ENCODE results near the gene ZNF57. TPM values are rescaled to one million over a fixed set of nuclear protein-coding genes. Genes with fewer than 3 reads are reported as not detected.
"Not testable (repeated sequence)": the region's sequence is repeated elsewhere in the genome, so short reads cannot be mapped to it uniquely, and the experiment has no call there.

Gene ZNF57
- total and polyA plus RNA-seq, 7 donors: 1.4 to 16.8 (median 6.1) TPM

- TF ChIP-seq POLR2A (IDR thresholded peaks at IDR 0.05): no peak
- no peak for TF ChIP-seq EP300 (IDR thresholded peaks at IDR 0.05)
- no peak for TF ChIP-seq POLR2AphosphoS5 (IDR thresholded peaks at IDR 0.05)
- no peak for TF ChIP-seq CTCF (IDR thresholded peaks at IDR 0.05)
- 88 to 91% methylated on average over 14 of the region's 14 CpGs for WGBS, 2 donors
- Histone ChIP-seq H3K27ac (no peak overlapping the region), H3K4me1 (peaks cover 0 to 4% (median 0%) of the 10 kb centered on the region in 4 donors), H3K36me3 (no peaks in the 10 kb centered on the region), H3K9me3 (no peaks in the 10 kb centered on the region), H3K4me3 (no peak overlapping the region), H3K27me3 (no peaks in the 10 kb centered on the region)
- intact Hi-C loops (cut with DNase I): no loop called here
- DNase-seq: no peak
These were observed 16.9 kb upstream of the ZNF57 start for GRCh38 chr19:2883686-2884439.

GRCh38 chr19:2885736-2886135 lies 15.0 kb upstream of the ZNF57 start:
- TF ChIP-seq CTCF (IDR thresholded peaks at IDR 0.05): no peak
- no peaks in the 10 kb centered on the region for H3K27me3 ChIP-seq
- WGBS, 2 donors: 86 to 90% methylated on average over 17 of the region's 17 CpGs
- no peaks in the 10 kb centered on the region for H3K36me3 ChIP-seq
- intact Hi-C loops (cut with DNase I): loop anchor here (2.0 kb wide), 2 partner anchors 65 to 277 kb away; no protein-coding TSS in a partner anchor
- peaks cover 0 to 4% (median 0%) of the 10 kb centered on the region in 4 donors for H3K4me1 ChIP-seq
- no peak for DNase-seq
- H3K9me3 ChIP-seq: no peaks in the 10 kb centered on the region
- no peak overlapping the region for H3K27ac ChIP-seq
- no peak overlapping the region for H3K4me3 ChIP-seq

DNA sequence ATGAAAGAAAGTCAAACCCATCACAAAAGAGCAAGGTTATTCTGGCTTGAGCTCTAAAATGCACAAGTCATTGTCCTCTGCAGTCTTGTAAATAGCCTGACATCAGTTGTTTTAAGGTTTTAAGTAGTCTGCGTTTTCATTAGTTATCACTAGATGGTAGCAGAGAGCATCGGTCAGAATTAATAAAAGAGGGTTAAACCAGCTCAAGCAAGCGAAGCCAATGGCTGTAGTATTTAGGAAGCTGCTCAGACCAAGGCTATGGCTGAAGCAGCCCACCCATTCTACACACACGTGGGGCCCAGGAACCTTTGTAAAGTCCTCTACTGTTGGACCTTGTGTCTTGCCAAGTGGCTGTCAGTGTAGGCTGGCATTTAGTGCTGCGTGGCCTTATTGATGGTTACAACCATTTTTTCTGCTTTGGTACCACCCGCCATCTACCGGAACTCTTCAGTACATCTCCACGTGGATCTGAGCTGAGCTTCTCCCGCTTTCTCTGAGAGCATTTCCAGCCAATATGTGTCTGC lies 13.3 kb upstream of the ZNF57 start:
- intact Hi-C loops (cut with DNase I): loop anchor here (2.0 kb wide), 2 partner anchors 63 to 275 kb away; no protein-coding TSS in a partner anchor
- no peaks in the 10 kb centered on the region for H3K36me3 ChIP-seq
- 24 to 32% methylated on average over 9 of the region's 9 CpGs for WGBS, 2 donors
- DNase-seq: no peak
- H3K4me3 ChIP-seq: no peak overlapping the region
- peaks cover 0 to 4% (median 0%) of the 10 kb centered on the region in 4 donors for H3K4me1 ChIP-seq
- TF ChIP-seq CTCF (IDR thresholded peaks at IDR 0.05) (peak in 3 of 4 experiments; percentile 43 to 69 (median 59)), POLR2A (IDR thresholded peaks at IDR 0.05) (no peak)
- no peaks in the 10 kb centered on the region for H3K27me3 ChIP-seq
- no peaks in the 10 kb centered on the region for H3K9me3 ChIP-seq
- peak overlapping the region in 1 of 4 donors; percentile 11 for H3K27ac ChIP-seq

DNA sequence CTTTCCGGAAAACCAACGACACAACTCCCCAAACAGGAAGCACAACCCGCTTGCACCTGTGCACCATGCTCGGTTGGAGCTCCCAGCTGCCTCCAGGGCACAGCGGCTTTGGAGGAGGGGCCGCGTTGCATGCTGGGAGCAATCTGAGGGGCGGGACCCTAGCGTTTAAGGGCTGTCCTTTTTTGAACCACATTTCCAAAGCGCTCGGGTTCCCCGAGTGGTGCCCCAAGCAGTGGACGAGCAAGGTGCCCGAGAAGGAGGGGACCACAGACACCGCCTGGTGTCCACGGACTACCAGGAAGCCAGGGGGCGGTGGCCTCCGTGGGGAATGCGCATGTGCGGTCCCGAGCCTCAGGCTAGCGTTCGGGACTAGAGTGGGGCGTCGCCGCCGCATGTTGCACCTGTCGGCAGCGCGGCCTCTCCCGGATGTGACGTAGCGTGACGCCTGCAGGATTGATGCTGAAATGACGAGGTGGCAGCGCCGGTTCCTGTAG lies 11.9 kb upstream of the ZNF57 start:
- Histone ChIP-seq H3K27ac (peak overlapping the region in 1 of 4 donors; percentile 37), H3K27me3 (no peaks in the 10 kb centered on the region), H3K9me3 (no peaks in the 10 kb centered on the region), H3K4me3 (peak overlapping the region in 2 of 4 donors; percentile 34 to 38), H3K4me1 (peaks cover 0 to 4% (median 0%) of the 10 kb centered on the region in 4 donors), H3K36me3 (no peaks in the 10 kb centered on the region)
- no peak for DNase-seq
- 69 to 70% methylated on average over 37 of the region's 37 CpGs for WGBS, 2 donors
- intact Hi-C loops (cut with DNase I): no loop called here
- no peak for TF ChIP-seq CTCF (IDR thresholded peaks at IDR 0.05)
- TF ChIP-seq POLR2AphosphoS5 (IDR thresholded peaks at IDR 0.05): no peak
- TF ChIP-seq EP300 (IDR thresholded peaks at IDR 0.05): no peak
- no peak for TF ChIP-seq POLR2A (IDR thresholded peaks at IDR 0.05)

- 77 to 88% methylated on average over 8 of the region's 8 CpGs for WGBS, 2 donors
- intact Hi-C loops (cut with DNase I); DNase-seq; H3K4me1 ChIP-seq; H3K9me3 ChIP-seq; H3K27me3 ChIP-seq; H3K27ac ChIP-seq; H3K4me3 ChIP-seq; H3K36me3 ChIP-seq: not testable (repeated sequence)
These were observed 10.2 kb upstream of the ZNF57 start for GRCh38 chr19:2890531-2890930.

Measured in sigmoid colon (tissue), 7 donors.